Trophoblast cell (in vitro differentiated cells and primary cell): ENCODE data around the gene FAM120B.
A peak's percentile ranks its signal among the peaks of the same experiment; 100 is the strongest.

Source experiments
- DNase-seq, 2 donors: peaks; one replicate each; pipeline ENCODE4 v3.0.0-alpha.2; 2016
- H2AFZ ChIP-seq: 2 replicates; pipeline ENCODE4 v1.6.1; 2013; ENCODE audit warnings: low read length, moderate library complexity, mild to moderate bottlenecking; ENCODE audit not compliant: insufficient read depth, poor library complexity
- H2AK5ac ChIP-seq: 2 replicates; pipeline ENCODE4 v1.6.1; 2013; ENCODE audit warnings: mild to moderate bottlenecking, low read length
- H2BK120ac ChIP-seq: 2 replicates; pipeline ENCODE4 v1.6.1; 2013; ENCODE audit warnings: low read length, mild to moderate bottlenecking, moderate library complexity; ENCODE audit not compliant: insufficient read depth, poor library complexity
- H2BK12ac ChIP-seq: 2 replicates; pipeline ENCODE4 v1.6.1; 2013; ENCODE audit warnings: mild to moderate bottlenecking, low read length, moderate library complexity
- H2BK5ac ChIP-seq: 2 replicates; pipeline ENCODE4 v1.6.1; 2013; ENCODE audit warnings: low read length, low read depth, moderate library complexity, mild to moderate bottlenecking; ENCODE audit not compliant: poor library complexity
- H3K14ac ChIP-seq: 2 replicates; pipeline ENCODE4 v1.6.1; 2013; ENCODE audit warnings: mild to moderate bottlenecking, low read length
- H3K18ac ChIP-seq: 2 replicates; pipeline ENCODE4 v1.6.1; 2013; ENCODE audit warnings: mild to moderate bottlenecking, low read length
- H3K23ac ChIP-seq: 2 replicates; pipeline ENCODE4 v1.6.1; 2013; ENCODE audit warnings: low read length
- H3K27ac ChIP-seq: 2 replicates; pipeline ENCODE4 v1.5.1; 2013; ENCODE audit warnings: low read depth, mild to moderate bottlenecking, inconsistent platforms, low read length, moderate library complexity
- H3K27me3 ChIP-seq: 2 replicates; pipeline ENCODE4 v1.6.1; 2013; ENCODE audit warnings: inconsistent platforms, mild to moderate bottlenecking, low read length, moderate library complexity; ENCODE audit not compliant: insufficient read depth
- H3K36me3 ChIP-seq, 2 experiments: 1 replicate in 1 of 2; 2 replicates in 1 of 2; pipeline ENCODE4 v1.6.1; 2013; ENCODE audit warnings: low read length in 2 of 2, mild to moderate bottlenecking in 2 of 2, moderate library complexity in 1 of 2; ENCODE audit not compliant: insufficient read depth in 2 of 2, control insufficient read depth in 1 of 2
- H3K4ac ChIP-seq: 2 replicates; pipeline ENCODE4 v1.6.1; 2013; ENCODE audit warnings: low read depth, mild to moderate bottlenecking, low read length, moderate library complexity
- H3K4me1 ChIP-seq, 2 experiments: 1 replicate in 1 of 2; 2 replicates in 1 of 2; pipeline ENCODE4 v1.6.1; 2013; ENCODE audit warnings: low read length in 2 of 2, mild to moderate bottlenecking in 2 of 2, moderate library complexity in 1 of 2; ENCODE audit not compliant: insufficient read depth in 2 of 2, control insufficient read depth in 1 of 2
- H3K4me2 ChIP-seq: 2 replicates; pipeline ENCODE4 v1.6.1; 2013; ENCODE audit warnings: inconsistent platforms, mild to moderate bottlenecking, low read length, moderate library complexity
- H3K4me3 ChIP-seq: 2 replicates; pipeline ENCODE4 v1.5.1; 2013; ENCODE audit warnings: mild to moderate bottlenecking, low read depth, low read length, inconsistent platforms
- H3K79me1 ChIP-seq: one replicate; pipeline ENCODE4 v1.6.1; 2013; ENCODE audit warnings: low read length
- H3K79me2 ChIP-seq: 2 replicates; pipeline ENCODE4 v1.6.1; 2013; ENCODE audit warnings: low read length, mild to moderate bottlenecking; ENCODE audit not compliant: control insufficient read depth, insufficient read depth, poor library complexity
- H3K9ac ChIP-seq: 2 replicates; pipeline ENCODE4 v1.6.1; 2013; ENCODE audit warnings: mild to moderate bottlenecking, low read length
- H3K9me3 ChIP-seq: 2 replicates; pipeline ENCODE4 v1.6.1; 2013; ENCODE audit warnings: low read depth, mild to moderate bottlenecking, control low read depth, inconsistent platforms, low read length; ENCODE audit not compliant: insufficient read depth
- H4K12ac ChIP-seq: 2 replicates; pipeline ENCODE4 v1.6.1; 2013; ENCODE audit warnings: low read depth, mild to moderate bottlenecking, low read length, moderate library complexity
- H4K8ac ChIP-seq: 2 replicates; pipeline ENCODE4 v1.6.1; 2013; ENCODE audit warnings: low read depth, mild to moderate bottlenecking, low read length, moderate library complexity
- H4K91ac ChIP-seq: one replicate; pipeline ENCODE4 v1.6.1; 2013; ENCODE audit warnings: low read depth, mild to moderate bottlenecking, low read length, moderate library complexity
- WGBS: extraction: QIAGEN DNeasy Blood & Tissue Kit; methylation state at CpG from one replicate; pipeline ENCODE4 v1.1.7; 2013; ENCODE audit warnings: missing lambda C conversion rate; ENCODE audit not compliant: insufficient read length, insufficient coverage; ENCODE audit errors: extremely low coverage; 5-methylcytosine and 5-hydroxymethylcytosine counted together

The FAM120B gene

GRCh38 chr6:170289951-170290295 is 16.6 kb upstream of the FAM120B start:
- peaks cover 63% of the 10 kb centered on the region for H3K27me3 ChIP-seq
- H3K9ac ChIP-seq: no peak overlapping the region
- no peak overlapping the region for H3K27ac ChIP-seq
- H3K18ac ChIP-seq: peak overlapping the region; percentile 37
- H3K36me3 ChIP-seq: peaks cover 10 to 15% of the 10 kb centered on the region in 2 experiments
- no peak overlapping the region for H2BK5ac ChIP-seq
- peak overlapping the region; percentile 73 for H3K4me2 ChIP-seq
- peaks cover 10 to 35% of the 10 kb centered on the region in 2 experiments for H3K4me1 ChIP-seq
- peak overlapping the region; percentile 77 for H3K4me3 ChIP-seq
- no peak overlapping the region for H2AK5ac ChIP-seq
- peak overlapping the region; percentile 45 for H2AFZ ChIP-seq
- peaks cover 8% of the 10 kb centered on the region for H3K9me3 ChIP-seq
- no peaks in the 10 kb centered on the region for H3K79me2 ChIP-seq
- no peak overlapping the region for H3K23ac ChIP-seq
- H4K12ac ChIP-seq: no peak overlapping the region
- H4K91ac ChIP-seq: no peak overlapping the region
- no peak for DNase-seq
- no CpG with 5 or more reads among the region's 41 CpGs for WGBS
- peak overlapping the region; percentile 42 for H3K14ac ChIP-seq
- peaks cover 3% of the 10 kb centered on the region for H3K79me1 ChIP-seq
- peak overlapping the region; percentile 12 for H4K8ac ChIP-seq
- no peak overlapping the region for H3K4ac ChIP-seq
- H2BK12ac ChIP-seq: no peak overlapping the region
- no peak overlapping the region for H2BK120ac ChIP-seq

GRCh38 chr6:170290296-170291128 is 16.0 kb upstream of the FAM120B start, which contains the start of gene DLL1:
Gene DLL1, minus strand, starts transcription at chr6:170291078. Its CDS starts 939 bp downstream, at chr6:170290139.
- WGBS: no CpG with 5 or more reads among the region's 83 CpGs
- no peak within 1 kb of the TSS for H2AK5ac ChIP-seq

GRCh38 chr6:170291271-170292110 is 15.1 kb upstream of the FAM120B start:
- no peak overlapping the region for H2BK12ac ChIP-seq
- H3K27me3 ChIP-seq: peaks cover 79% of the 10 kb centered on the region
- no peak overlapping the region for H3K18ac ChIP-seq
- no peak overlapping the region for H3K27ac ChIP-seq
- no peaks in the 10 kb centered on the region for H3K79me2 ChIP-seq
- H3K4me1 ChIP-seq: peaks cover 14 to 47% of the 10 kb centered on the region in 2 experiments
- no peak overlapping the region for H3K14ac ChIP-seq
- no peak overlapping the region for H2AFZ ChIP-seq
- H3K79me1 ChIP-seq: peaks cover 3% of the 10 kb centered on the region
- peaks cover 4 to 9% of the 10 kb centered on the region in 2 experiments for H3K36me3 ChIP-seq
- H4K91ac ChIP-seq: peak overlapping the region; percentile 26
- H4K8ac ChIP-seq: no peak overlapping the region
- DNase-seq: peak in 1 of 2 donors; percentile 32
- H3K9me3 ChIP-seq: peaks cover 18% of the 10 kb centered on the region
- no peak overlapping the region for H3K23ac ChIP-seq
- H2BK120ac ChIP-seq: peak overlapping the region; percentile 13
- WGBS: no CpG with 5 or more reads among the region's 87 CpGs
- peak overlapping the region; percentile 73 for H3K4me2 ChIP-seq
- no peak overlapping the region for H2BK5ac ChIP-seq
- H3K9ac ChIP-seq: no peak overlapping the region
- no peak overlapping the region for H3K4ac ChIP-seq
- H3K4me3 ChIP-seq: no peak overlapping the region
- no peak overlapping the region for H2AK5ac ChIP-seq
- H4K12ac ChIP-seq: no peak overlapping the region

More at GRCh38 chr6:170290296-170291128, 16.0 kb upstream of the FAM120B start, which contains the start of gene DLL1:
- H4K8ac ChIP-seq: peak within 1 kb of the TSS; percentile 21
- peaks cover 10 to 40% of the 10 kb centered on the region in 2 experiments for H3K4me1 ChIP-seq
- H2BK12ac ChIP-seq: peak within 1 kb of the TSS; percentile 16
- DNase-seq: peak in 1 of 2 donors; percentile 44
- H3K4me2 ChIP-seq: peak within 1 kb of the TSS; percentile 73
- H3K9me3 ChIP-seq: peaks cover 10% of the 10 kb centered on the region
- peaks cover 69% of the 10 kb centered on the region for H3K27me3 ChIP-seq
- H2BK120ac ChIP-seq: peak within 1 kb of the TSS; percentile 13
- peak within 1 kb of the TSS; percentile 45 for H2AFZ ChIP-seq
- no peak within 1 kb of the TSS for H3K9ac ChIP-seq
- H3K79me2 ChIP-seq: no peaks in the 10 kb centered on the region
- no peak within 1 kb of the TSS for H4K12ac ChIP-seq
- H4K91ac ChIP-seq: peak within 1 kb of the TSS; percentile 26
- H3K79me1 ChIP-seq: peaks cover 3% of the 10 kb centered on the region
- H3K36me3 ChIP-seq: peaks cover 4 to 11% of the 10 kb centered on the region in 2 experiments
- no peak within 1 kb of the TSS for H2BK5ac ChIP-seq
- H3K27ac ChIP-seq: no peak within 1 kb of the TSS
- H3K23ac ChIP-seq: no peak within 1 kb of the TSS
- H3K4me3 ChIP-seq: peak within 1 kb of the TSS; percentile 77
- H3K14ac ChIP-seq: peak within 1 kb of the TSS; percentile 42
- peak within 1 kb of the TSS; percentile 40 for H3K18ac ChIP-seq
- H3K4ac ChIP-seq: no peak within 1 kb of the TSS

GRCh38 chr6:170292111-170292406 is 14.5 kb upstream of the FAM120B start:
- Histone ChIP-seq H3K36me3 (peaks cover 4 to 9% of the 10 kb centered on the region in 2 experiments), H4K91ac (no peak overlapping the region), H3K18ac (no peak overlapping the region)

More at GRCh38 chr6:170292111-170292406, 14.5 kb upstream of the FAM120B start:
- no CpG with 5 or more reads among the region's 11 CpGs for WGBS
- Histone ChIP-seq H3K27ac (no peak overlapping the region), H3K4me3 (no peak overlapping the region), H3K4me1 (peaks cover 16 to 50% of the 10 kb centered on the region in 2 experiments), H2BK120ac (no peak overlapping the region), H3K27me3 (peaks cover 85% of the 10 kb centered on the region), H3K79me2 (no peaks in the 10 kb centered on the region), H3K9me3 (peaks cover 18% of the 10 kb centered on the region), H3K14ac (no peak overlapping the region), H2BK12ac (no peak overlapping the region), H3K23ac (no peak overlapping the region), H4K12ac (no peak overlapping the region), H3K4ac (no peak overlapping the region), H3K4me2 (peak overlapping the region; percentile 73), H3K79me1 (peaks cover 3% of the 10 kb centered on the region), H3K9ac (no peak overlapping the region), H2AK5ac (no peak overlapping the region), H2BK5ac (no peak overlapping the region), H4K8ac (no peak overlapping the region), H2AFZ (no peak overlapping the region)
- no peak for DNase-seq
